Loucy (cell line): ENCODE measurements around the gene VSIG2.

ENCODE experiments used
- H2AFZ ChIP-seq: fragments of 200-600 bp; sonication (generic); 2 replicates; pipeline ENCODE4 v1.6.0; 2016; ENCODE audit warnings: antibody characterized with exemption, mild to moderate bottlenecking, low read length, moderate library complexity
- H3F3A ChIP-seq: fragments of 200-600 bp; 2 replicates; pipeline ENCODE4 v1.6.0; 2016; ENCODE audit warnings: antibody characterized with exemption, low read depth, mild to moderate bottlenecking
- H3K27me3 ChIP-seq: fragments of 200-600 bp; sonication (generic); 2 replicates; pipeline ENCODE4 v1.6.1; 2014; ENCODE audit warnings: low read length, mild to moderate bottlenecking; ENCODE audit not compliant: insufficient read depth, poor library complexity, severe bottlenecking
- H3K36me3 ChIP-seq: fragments of 200-600 bp; sonication (generic); 2 replicates; pipeline ENCODE4 v1.6.1; 2016; ENCODE audit warnings: low read length; ENCODE audit not compliant: insufficient read depth
- H3K4me1 ChIP-seq: fragments of 200-600 bp; sonication (generic); 2 replicates; pipeline ENCODE4 v1.5.1; 2014; ENCODE audit warnings: low read length, mild to moderate bottlenecking; ENCODE audit not compliant: insufficient read depth, poor library complexity, severe bottlenecking
- H3K4me2 ChIP-seq: fragments of 200-600 bp; sonication (generic); 2 replicates; pipeline ENCODE4 v1.6.0; 2014; ENCODE audit warnings: antibody characterized with exemption, low read length, low read depth, mild to moderate bottlenecking; ENCODE audit not compliant: poor library complexity, severe bottlenecking
- H3K4me3 ChIP-seq: fragments of 200-600 bp; sonication (generic); 2 replicates; pipeline ENCODE4 v1.5.1; 2014; ENCODE audit warnings: low read length, mild to moderate bottlenecking, mixed read lengths; ENCODE audit not compliant: poor library complexity, severe bottlenecking
- H3K79me2 ChIP-seq: fragments of 200-600 bp; sonication (generic); 2 replicates; pipeline ENCODE4 v1.6.1; 2014; ENCODE audit warnings: low read length; ENCODE audit not compliant: insufficient read depth
- H3K9ac ChIP-seq: fragments of 200-600 bp; sonication (generic); 2 replicates; pipeline ENCODE4 v1.6.0; 2014; ENCODE audit warnings: mild to moderate bottlenecking, low read depth, low read length, moderate library complexity; ENCODE audit not compliant: poor library complexity, severe bottlenecking
- H3K9me2 ChIP-seq: fragments of 200-600 bp; sonication (generic); replicated peaks from 2 replicates; pipeline ENCODE4 v1.6.1; 2016; ENCODE audit warnings: low read depth, low read length, mixed read lengths
- H3K9me3 ChIP-seq: fragments of 200-600 bp; sonication (generic); 2 replicates; pipeline ENCODE4 v1.6.1; 2014; ENCODE audit warnings: mild to moderate bottlenecking, antibody characterized with exemption, low read length, low read depth; ENCODE audit not compliant: insufficient read depth
- H4K20me1 ChIP-seq: fragments of 200-600 bp; sonication (generic); 2 replicates; pipeline ENCODE4 v1.6.0; 2014; ENCODE audit warnings: antibody characterized with exemption, low read length, mild to moderate bottlenecking; ENCODE audit not compliant: insufficient read depth, poor library complexity, severe bottlenecking
- EZH2phosphoT487 ChIP-seq: fragments of 200-600 bp; IDR thresholded peaks from 2 replicates; pipeline ENCODE4 v1.6.1; 2018; ENCODE audit warnings: antibody characterized with exemption, mild to moderate bottlenecking, moderate library complexity, borderline replicate concordance
- TF ChIP-seq, protein P1 (sequence below): fragments of 200-600 bp; sonication (generic); conservative IDR thresholded peaks from 2 replicates; pipeline ENCODE4 v1.5.1; 2014; ENCODE audit warnings: mild to moderate bottlenecking, antibody characterized with exemption, low read length

VSIG2 gene, protein sequence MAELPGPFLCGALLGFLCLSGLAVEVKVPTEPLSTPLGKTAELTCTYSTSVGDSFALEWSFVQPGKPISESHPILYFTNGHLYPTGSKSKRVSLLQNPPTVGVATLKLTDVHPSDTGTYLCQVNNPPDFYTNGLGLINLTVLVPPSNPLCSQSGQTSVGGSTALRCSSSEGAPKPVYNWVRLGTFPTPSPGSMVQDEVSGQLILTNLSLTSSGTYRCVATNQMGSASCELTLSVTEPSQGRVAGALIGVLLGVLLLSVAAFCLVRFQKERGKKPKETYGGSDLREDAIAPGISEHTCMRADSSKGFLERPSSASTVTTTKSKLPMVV

DNA sequence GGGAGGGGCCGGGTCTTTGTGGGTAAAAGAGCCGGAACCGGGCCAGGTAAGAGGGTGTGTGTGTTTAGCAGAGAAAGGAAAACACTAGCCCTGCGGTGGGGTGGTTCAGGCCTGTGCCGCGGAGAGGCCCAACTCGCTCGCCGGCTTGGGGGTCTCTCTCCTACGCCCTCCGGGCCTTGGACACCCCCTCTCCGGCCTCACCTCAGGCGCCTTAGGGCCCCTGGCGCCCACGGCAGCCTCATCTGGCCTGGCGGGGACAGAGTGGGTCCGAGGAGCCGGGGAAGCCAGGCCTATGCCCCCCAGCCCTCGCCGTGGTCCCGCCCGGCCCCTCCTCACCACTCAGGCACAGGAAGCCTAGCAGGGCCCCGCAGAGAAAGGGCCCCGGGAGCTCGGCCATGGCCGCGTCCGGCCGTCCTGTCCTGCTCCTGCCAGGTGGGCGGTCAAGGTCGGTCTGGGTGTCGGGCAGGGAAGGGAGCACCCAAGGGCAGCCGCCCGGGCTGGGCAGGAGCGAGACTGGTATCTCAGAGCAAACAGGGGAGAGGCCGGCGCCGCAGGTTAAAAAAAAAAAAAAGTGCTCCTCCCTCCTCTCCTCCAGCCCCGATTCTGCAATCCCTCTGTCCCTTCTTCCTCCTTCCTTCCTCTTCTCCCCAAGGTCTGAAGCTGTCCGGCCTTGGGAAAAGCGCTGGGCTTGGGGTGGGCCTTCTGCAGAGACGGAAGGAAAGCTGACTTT lies at the start of gene VSIG2:
VSIG2 (minus strand) TSS at position 515 of the 730 bp plus-strand sequence; CDS start at position 397, 118 bp downstream.
- Histone ChIP-seq H3F3A (no peaks in the 10 kb centered on the region), H3K79me2 (no peaks in the 10 kb centered on the region), H3K9ac (no peak within 1 kb of the TSS), H3K4me2 (no peak within 1 kb of the TSS), H3K36me3 (no peaks in the 10 kb centered on the region), H3K9me3 (no peaks in the 10 kb centered on the region), H4K20me1 (no peaks in the 10 kb centered on the region), H3K4me1 (no peaks in the 10 kb centered on the region), H2AFZ (no peak within 1 kb of the TSS), H3K27me3 (no peaks in the 10 kb centered on the region), H3K9me2 (no peaks in the 10 kb centered on the region), H3K4me3 (no peak within 1 kb of the TSS)
- no peak for TF ChIP-seq EZH2phosphoT487
- TF ChIP-seq, protein P1, sequence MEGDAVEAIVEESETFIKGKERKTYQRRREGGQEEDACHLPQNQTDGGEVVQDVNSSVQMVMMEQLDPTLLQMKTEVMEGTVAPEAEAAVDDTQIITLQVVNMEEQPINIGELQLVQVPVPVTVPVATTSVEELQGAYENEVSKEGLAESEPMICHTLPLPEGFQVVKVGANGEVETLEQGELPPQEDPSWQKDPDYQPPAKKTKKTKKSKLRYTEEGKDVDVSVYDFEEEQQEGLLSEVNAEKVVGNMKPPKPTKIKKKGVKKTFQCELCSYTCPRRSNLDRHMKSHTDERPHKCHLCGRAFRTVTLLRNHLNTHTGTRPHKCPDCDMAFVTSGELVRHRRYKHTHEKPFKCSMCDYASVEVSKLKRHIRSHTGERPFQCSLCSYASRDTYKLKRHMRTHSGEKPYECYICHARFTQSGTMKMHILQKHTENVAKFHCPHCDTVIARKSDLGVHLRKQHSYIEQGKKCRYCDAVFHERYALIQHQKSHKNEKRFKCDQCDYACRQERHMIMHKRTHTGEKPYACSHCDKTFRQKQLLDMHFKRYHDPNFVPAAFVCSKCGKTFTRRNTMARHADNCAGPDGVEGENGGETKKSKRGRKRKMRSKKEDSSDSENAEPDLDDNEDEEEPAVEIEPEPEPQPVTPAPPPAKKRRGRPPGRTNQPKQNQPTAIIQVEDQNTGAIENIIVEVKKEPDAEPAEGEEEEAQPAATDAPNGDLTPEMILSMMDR, result no peak

DNA sequence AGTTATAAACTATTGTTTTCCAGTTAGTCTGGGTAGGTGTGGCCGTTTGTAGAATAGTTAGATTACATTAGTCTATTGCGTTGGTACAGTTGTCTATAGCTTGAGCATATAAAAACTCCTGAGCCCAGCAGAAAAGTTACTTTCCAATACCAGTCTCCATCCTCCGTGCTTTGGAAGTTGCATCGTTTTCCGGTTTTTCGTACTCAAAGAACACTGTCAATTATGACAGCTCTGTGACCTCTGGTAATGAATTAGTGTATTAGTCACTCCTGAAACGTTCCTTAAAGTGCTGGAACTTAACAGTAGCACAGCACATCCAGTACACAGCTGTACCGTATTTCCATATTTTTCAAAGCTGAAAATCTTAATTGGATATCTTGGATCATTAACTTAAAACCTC lies 49.0 kb upstream of the VSIG2 start:
- H3K9me2 ChIP-seq, result no peaks in the 10 kb centered on the region
- H3K4me3 ChIP-seq, result peak overlapping the region; percentile 88
- peaks cover 33% of the 10 kb centered on the region for H3K4me1 ChIP-seq
- peak overlapping the region; percentile 98 for H2AFZ ChIP-seq
- peak overlapping the region; percentile 78 for H3K9ac ChIP-seq
- H3K27me3 ChIP-seq, result peaks cover 20% of the 10 kb centered on the region
- TF ChIP-seq EZH2phosphoT487, result no peak
- TF ChIP-seq, protein P1, result no peak
- H3K9me3 ChIP-seq, result no peaks in the 10 kb centered on the region
- H4K20me1 ChIP-seq, result peaks cover 27% of the 10 kb centered on the region
- peak overlapping the region; percentile 99 for H3K4me2 ChIP-seq
- no peaks in the 10 kb centered on the region for H3K36me3 ChIP-seq
- H3F3A ChIP-seq, result no peaks in the 10 kb centered on the region
- H3K79me2 ChIP-seq, result peaks cover 40% of the 10 kb centered on the region

DNA sequence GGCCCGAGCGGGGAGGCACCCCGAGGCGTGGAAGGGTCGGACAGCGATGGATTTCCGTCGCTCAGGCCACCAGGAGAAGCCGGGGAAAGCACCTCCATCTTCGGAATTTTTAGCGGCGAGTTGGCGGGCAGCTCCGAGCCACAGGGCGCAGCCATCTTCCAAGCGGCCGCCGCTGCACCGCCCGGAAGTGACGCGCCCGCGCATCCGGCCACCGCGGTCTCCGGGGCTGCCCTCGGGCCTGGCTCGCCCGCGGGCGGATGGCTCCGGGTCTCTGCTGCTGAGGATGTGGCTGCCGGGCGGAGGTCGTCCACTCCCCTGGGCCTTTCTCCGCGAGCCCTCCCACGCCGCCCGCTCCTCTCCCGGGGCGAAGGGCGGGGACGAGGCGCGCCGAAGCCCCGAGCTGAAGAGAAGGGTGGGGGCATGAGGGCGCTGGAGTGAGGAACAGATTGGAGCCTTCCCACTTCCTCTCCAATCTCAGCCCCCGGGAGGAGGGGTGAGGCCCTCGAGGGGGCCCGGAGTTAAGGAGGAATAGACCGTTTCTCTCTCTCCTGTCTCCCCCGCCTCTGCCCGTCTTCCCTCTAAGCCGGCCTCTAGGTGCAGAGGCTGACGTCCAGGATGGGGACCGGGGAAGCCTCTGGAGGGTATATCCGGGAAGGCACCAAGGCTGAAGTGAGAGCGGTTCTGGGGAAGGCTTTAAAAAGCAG lies 48.3 kb upstream of the VSIG2 start, which contains the start of gene MSANTD2:
MSANTD2 (minus strand) TSS at position 181 of the 704 bp plus-strand sequence; CDS start at position 155, 26 bp downstream.
- Histone ChIP-seq H3K36me3 (no peaks in the 10 kb centered on the region), H3K27me3 (peaks cover 17% of the 10 kb centered on the region), H3K4me1 (peaks cover 33% of the 10 kb centered on the region), H4K20me1 (peaks cover 33% of the 10 kb centered on the region), H3F3A (no peaks in the 10 kb centered on the region), H3K79me2 (peaks cover 41% of the 10 kb centered on the region), H3K9me2 (no peaks in the 10 kb centered on the region), H3K4me3 (peak within 1 kb of the TSS; percentile 88), H3K4me2 (peak within 1 kb of the TSS; percentile 99), H3K9ac (peak within 1 kb of the TSS; percentile 78), H3K9me3 (no peaks in the 10 kb centered on the region), H2AFZ (peak within 1 kb of the TSS; percentile 98)
- TF ChIP-seq, protein P1, result no peak
- TF ChIP-seq EZH2phosphoT487, result no peak
